Measurements from ENCODE around the gene EIF4A2. TPM values are rescaled to one million over a fixed set of nuclear protein-coding genes. Genes with fewer than 3 reads are reported as not detected.
"Not testable (repeated sequence)": the region's sequence is repeated elsewhere in the genome, so short reads cannot be mapped to it uniquely, and the experiment has no call there.

EIF4A2 gene
- total RNA-seq, 1 donor from 2014 or later, result 1,764 TPM

DNA sequence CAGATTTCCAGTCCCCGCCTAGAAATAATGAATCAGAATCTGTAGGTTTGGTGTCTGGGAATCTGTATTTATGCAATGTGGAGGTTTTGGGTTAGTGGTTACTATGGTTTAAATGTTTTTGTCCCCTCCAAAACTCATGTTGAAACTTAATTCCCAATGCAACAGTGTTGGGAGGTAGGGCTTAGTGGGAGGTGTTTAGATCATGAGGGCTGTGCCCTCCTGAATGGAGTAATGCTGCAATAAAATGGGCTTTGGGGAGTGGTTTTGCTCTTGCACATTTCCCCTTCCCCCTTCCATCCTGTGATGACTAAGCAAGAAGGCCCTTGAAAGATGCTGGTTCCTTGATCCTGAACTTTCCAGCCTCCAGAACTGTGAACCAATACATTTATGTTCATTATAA lies 32.1 kb downstream of the EIF4A2 start:
- Histone ChIP-seq H3F3A (ENCODE audit: low read depth) (no peaks in the 10 kb centered on the region), H3K79me2 (ENCODE audit: low read depth) (no peaks in the 10 kb centered on the region), H4K20me1 (ENCODE audit: low read depth) (no peaks in the 10 kb centered on the region), H3K36me3 (no peaks in the 10 kb centered on the region), H3K4me3 (no peak overlapping the region), H3K4me1 (peaks cover 6% of the 10 kb centered on the region), H2AFZ (replicated peaks) (no peak overlapping the region), H3K9me3 (ENCODE audit: low read depth) (no peaks in the 10 kb centered on the region), H3K27me3 (no peaks in the 10 kb centered on the region), H3K27ac (no peak overlapping the region), H3K9ac (no peak overlapping the region), H3K4me2 (no peak overlapping the region)
- H3K4me1 Mint-ChIP-seq, result no peaks in the 10 kb centered on the region
- H3K27me3 Mint-ChIP-seq (ENCODE audit: insufficient read depth, low read depth), result peaks cover 6% of the 10 kb centered on the region
- no peaks in the 10 kb centered on the region for H3K36me3 Mint-ChIP-seq
- DNase-seq (ENCODE audit: low spot score), result no peak
- TF ChIP-seq, protein P1, sequence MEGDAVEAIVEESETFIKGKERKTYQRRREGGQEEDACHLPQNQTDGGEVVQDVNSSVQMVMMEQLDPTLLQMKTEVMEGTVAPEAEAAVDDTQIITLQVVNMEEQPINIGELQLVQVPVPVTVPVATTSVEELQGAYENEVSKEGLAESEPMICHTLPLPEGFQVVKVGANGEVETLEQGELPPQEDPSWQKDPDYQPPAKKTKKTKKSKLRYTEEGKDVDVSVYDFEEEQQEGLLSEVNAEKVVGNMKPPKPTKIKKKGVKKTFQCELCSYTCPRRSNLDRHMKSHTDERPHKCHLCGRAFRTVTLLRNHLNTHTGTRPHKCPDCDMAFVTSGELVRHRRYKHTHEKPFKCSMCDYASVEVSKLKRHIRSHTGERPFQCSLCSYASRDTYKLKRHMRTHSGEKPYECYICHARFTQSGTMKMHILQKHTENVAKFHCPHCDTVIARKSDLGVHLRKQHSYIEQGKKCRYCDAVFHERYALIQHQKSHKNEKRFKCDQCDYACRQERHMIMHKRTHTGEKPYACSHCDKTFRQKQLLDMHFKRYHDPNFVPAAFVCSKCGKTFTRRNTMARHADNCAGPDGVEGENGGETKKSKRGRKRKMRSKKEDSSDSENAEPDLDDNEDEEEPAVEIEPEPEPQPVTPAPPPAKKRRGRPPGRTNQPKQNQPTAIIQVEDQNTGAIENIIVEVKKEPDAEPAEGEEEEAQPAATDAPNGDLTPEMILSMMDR (IDR thresholded peaks at IDR 0.05), result no peak
- TF ChIP-seq EZH2phosphoT487 (IDR thresholded peaks at IDR 0.05) (no peak), EZH2 (IDR thresholded peaks at IDR 0.05) (no peak)
- no peak overlapping the region for H3K27ac Mint-ChIP-seq
- H3K4me3 Mint-ChIP-seq, result no peak overlapping the region
- no peaks in the 10 kb centered on the region for H3K9me3 Mint-ChIP-seq

DNA sequence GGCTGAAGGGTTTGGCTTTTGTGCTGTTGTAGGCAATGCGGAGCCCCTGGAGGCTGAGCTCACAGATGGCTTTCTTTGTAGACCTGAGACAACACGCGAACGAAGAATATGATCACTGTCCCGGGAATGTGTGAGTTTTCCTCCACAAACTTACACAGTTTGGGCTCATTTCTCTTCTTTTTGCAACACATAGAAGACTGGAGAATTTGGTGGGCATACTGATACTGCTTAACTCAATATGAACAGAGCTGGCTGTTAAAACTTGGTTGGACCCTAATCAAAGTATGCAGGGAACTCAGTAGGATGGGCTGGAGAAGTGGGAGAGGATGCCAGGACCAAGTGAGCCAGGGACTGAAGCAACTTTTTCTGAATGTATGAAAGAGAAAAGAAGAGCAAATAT lies 35.1 kb downstream of the EIF4A2 start:
- H3K9me3 Mint-ChIP-seq, result no peaks in the 10 kb centered on the region
- H3K36me3 Mint-ChIP-seq, result no peaks in the 10 kb centered on the region
- H2AFZ ChIP-seq (replicated peaks), result no peak overlapping the region
- TF ChIP-seq EZH2phosphoT487 (IDR thresholded peaks at IDR 0.05) (no peak), EZH2 (IDR thresholded peaks at IDR 0.05) (no peak)
- TF ChIP-seq, protein P1 (IDR thresholded peaks at IDR 0.05), result no peak
- no peaks in the 10 kb centered on the region for H3K9me3 ChIP-seq (ENCODE audit: low read depth)
- H3K27me3 ChIP-seq, result no peaks in the 10 kb centered on the region
- H3K4me2 ChIP-seq, result no peak overlapping the region
- H3K27ac Mint-ChIP-seq, result no peak overlapping the region
- DNase-seq (ENCODE audit: low spot score), result no peak
- H4K20me1 ChIP-seq (ENCODE audit: low read depth), result no peaks in the 10 kb centered on the region
- no peak overlapping the region for H3K27ac ChIP-seq
- H3K4me1 ChIP-seq, result peaks cover 6% of the 10 kb centered on the region
- no peaks in the 10 kb centered on the region for H3K79me2 ChIP-seq (ENCODE audit: low read depth)
- H3F3A ChIP-seq (ENCODE audit: low read depth), result no peaks in the 10 kb centered on the region
- no peak overlapping the region for H3K9ac ChIP-seq
- H3K27me3 Mint-ChIP-seq (ENCODE audit: insufficient read depth, low read depth), result no peaks in the 10 kb centered on the region
- H3K4me1 Mint-ChIP-seq, result no peaks in the 10 kb centered on the region
- H3K4me3 Mint-ChIP-seq, result no peak overlapping the region
- H3K36me3 ChIP-seq, result no peaks in the 10 kb centered on the region
- no peak overlapping the region for H3K4me3 ChIP-seq

DNA sequence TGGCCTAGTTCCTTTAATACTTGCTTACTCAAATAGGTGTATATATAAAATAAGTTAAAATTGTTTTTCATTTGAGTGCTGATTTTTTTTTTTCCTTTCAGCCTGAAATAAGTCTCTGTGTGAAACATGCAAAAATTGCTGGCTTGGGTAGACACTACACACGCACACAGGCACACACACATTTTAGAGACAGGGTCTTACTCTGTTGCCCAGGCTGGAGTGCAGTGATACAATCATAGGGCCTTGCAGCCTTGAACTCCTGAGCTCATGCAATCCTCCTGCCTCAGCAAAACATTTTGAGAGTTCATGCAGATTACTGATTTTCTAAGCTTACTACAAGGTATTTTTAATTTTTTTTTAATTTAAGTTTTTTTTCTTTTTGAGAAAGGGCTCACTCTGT lies 35.6 kb downstream of the EIF4A2 start:
- Histone ChIP-seq H3K36me3 (no peaks in the 10 kb centered on the region), H4K20me1 (ENCODE audit: low read depth) (no peaks in the 10 kb centered on the region), H2AFZ (replicated peaks) (no peak overlapping the region), H3K4me1 (peaks cover 7% of the 10 kb centered on the region), H3K9ac (no peak overlapping the region), H3K4me3 (no peak overlapping the region), H3K27me3 (peaks cover under 1% of the 10 kb centered on the region), H3F3A (ENCODE audit: low read depth) (peaks cover 2% of the 10 kb centered on the region), H3K4me2 (no peak overlapping the region), H3K9me3 (ENCODE audit: low read depth) (no peaks in the 10 kb centered on the region), H3K79me2 (ENCODE audit: low read depth) (no peaks in the 10 kb centered on the region), H3K27ac (no peak overlapping the region)
- H3K36me3 Mint-ChIP-seq, result no peaks in the 10 kb centered on the region
- no peaks in the 10 kb centered on the region for H3K9me3 Mint-ChIP-seq
- DNase-seq (ENCODE audit: low spot score), result no peak
- TF ChIP-seq EZH2 (IDR thresholded peaks at IDR 0.05), result no peak
- no peak overlapping the region for H3K27ac Mint-ChIP-seq
- H3K4me1 Mint-ChIP-seq, result peaks cover 2% of the 10 kb centered on the region
- no peaks in the 10 kb centered on the region for H3K27me3 Mint-ChIP-seq (ENCODE audit: insufficient read depth, low read depth)
- H3K4me3 Mint-ChIP-seq, result no peak overlapping the region

DNA sequence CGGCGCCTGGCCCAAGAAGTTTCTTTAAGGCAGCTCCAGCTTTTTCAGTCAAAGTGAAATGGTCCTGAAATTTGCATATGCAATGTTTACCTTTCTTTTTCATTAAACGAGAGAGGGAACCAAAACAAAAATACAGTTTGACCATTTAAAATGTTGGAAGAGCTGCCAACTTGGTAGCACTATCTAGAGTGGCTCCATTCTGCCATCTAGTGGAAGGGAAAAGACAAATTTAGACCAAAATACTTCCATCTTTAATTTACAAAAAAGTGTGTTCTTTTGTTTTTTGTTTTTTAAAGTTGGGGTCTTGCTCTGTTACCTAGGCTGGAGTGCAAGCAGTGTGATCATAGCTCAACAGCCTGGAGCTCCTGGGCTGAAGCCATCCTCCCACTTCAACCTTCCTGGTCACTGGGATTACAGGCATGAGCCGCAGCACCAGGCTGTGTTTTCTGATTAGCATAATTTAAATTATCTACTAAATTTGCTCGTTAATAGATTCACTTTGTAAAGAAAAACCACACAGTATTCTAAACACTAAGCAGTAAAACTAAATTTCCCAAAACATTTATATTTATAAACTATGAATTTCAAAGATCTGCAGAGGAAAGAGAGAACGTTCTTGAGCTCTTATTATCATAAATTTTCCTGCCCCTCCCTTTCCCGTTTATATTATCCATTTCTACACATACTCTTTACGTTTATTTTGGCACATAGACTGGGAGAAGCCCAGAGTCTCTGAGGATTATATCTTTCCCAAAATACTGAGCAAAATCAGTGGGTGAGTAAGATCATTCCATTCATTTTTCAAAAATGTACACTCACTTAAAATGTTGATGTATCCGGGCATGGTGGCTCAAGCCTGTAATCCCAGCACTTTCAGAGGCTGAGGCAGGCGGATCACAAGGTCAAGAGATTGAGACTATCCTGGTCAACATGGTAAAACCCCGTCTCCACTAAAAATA lies 38.3 kb downstream of the EIF4A2 start:
- Histone ChIP-seq H3K4me2 (no peak overlapping the region), H4K20me1 (ENCODE audit: low read depth) (peaks cover 10% of the 10 kb centered on the region)
- H3K36me3 Mint-ChIP-seq, result no peaks in the 10 kb centered on the region

DNA sequence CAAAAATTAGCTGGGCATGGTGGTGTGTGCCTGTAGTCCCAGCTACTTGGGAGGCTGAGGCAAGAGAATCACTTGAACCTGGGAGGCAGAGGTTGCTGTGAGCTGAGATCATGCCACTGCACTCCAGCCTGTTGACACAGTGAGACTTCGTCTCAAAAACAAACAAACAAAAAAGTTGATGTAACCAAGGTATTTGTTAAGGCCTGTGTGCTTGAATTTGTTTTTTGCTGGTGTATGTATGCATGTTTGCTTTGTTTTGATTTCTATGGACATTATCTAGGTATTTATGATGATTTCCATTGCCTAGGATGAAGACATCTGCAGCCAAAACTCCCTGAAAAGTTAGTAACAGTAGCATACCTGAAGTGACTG lies 39.0 kb downstream of the EIF4A2 start:
- H3K36me3 Mint-ChIP-seq; DNase-seq (ENCODE audit: low spot score); H2AFZ ChIP-seq (replicated peaks); H3K4me3 Mint-ChIP-seq; H3K9me3 ChIP-seq (ENCODE audit: low read depth); H3K9me3 Mint-ChIP-seq; H3K27ac Mint-ChIP-seq; H3K4me2 ChIP-seq; H4K20me1 ChIP-seq (ENCODE audit: low read depth); H3K4me3 ChIP-seq; H3K79me2 ChIP-seq (ENCODE audit: low read depth); H3K36me3 ChIP-seq; H3K9ac ChIP-seq; H3K27ac ChIP-seq: not testable (repeated sequence)
- Mint-ChIP-seq H3K27me3 (ENCODE audit: insufficient read depth, low read depth) (peaks cover 12% of the 10 kb centered on the region), H3K4me1 (peaks cover 26% of the 10 kb centered on the region)
- Histone ChIP-seq H3K4me1 (peaks cover 26% of the 10 kb centered on the region), H3K27me3 (peaks cover 33% of the 10 kb centered on the region), H3F3A (ENCODE audit: low read depth) (peaks cover 28% of the 10 kb centered on the region)

More for the DNA sequence above, 38.3 kb downstream of the EIF4A2 start:
- Histone ChIP-seq H3K36me3 (no peaks in the 10 kb centered on the region), H3K79me2 (ENCODE audit: low read depth) (no peaks in the 10 kb centered on the region), H3K9me3 (ENCODE audit: low read depth) (no peaks in the 10 kb centered on the region), H3F3A (ENCODE audit: low read depth) (peaks cover 28% of the 10 kb centered on the region), H3K9ac (no peak overlapping the region), H2AFZ (replicated peaks) (no peak overlapping the region), H3K27ac (no peak overlapping the region), H3K4me3 (no peak overlapping the region), H3K4me1 (peaks cover 26% of the 10 kb centered on the region), H3K27me3 (peaks cover 27% of the 10 kb centered on the region)
- H3K9me3 Mint-ChIP-seq, result no peaks in the 10 kb centered on the region
- H3K27ac Mint-ChIP-seq, result peak overlapping the region; percentile 50
- no peak for TF ChIP-seq EZH2phosphoT487 (IDR thresholded peaks at IDR 0.05)
- TF ChIP-seq, protein P1 (IDR thresholded peaks at IDR 0.05), result peak; percentile 82
- H3K4me3 Mint-ChIP-seq, result no peak overlapping the region
- H3K27me3 Mint-ChIP-seq (ENCODE audit: insufficient read depth, low read depth), result peaks cover 12% of the 10 kb centered on the region
- DNase-seq (ENCODE audit: low spot score), result peak; percentile 63
- peaks cover 26% of the 10 kb centered on the region for H3K4me1 Mint-ChIP-seq

Data from neural progenitor cell (in vitro differentiated cells).